Central memory CD4-positive, alpha-beta T cell (primary cell): Measurements from ENCODE around the gene TNIP1.

Source experiments
- DNase-seq: peaks from one replicate; pipeline ENCODE4 v3.0.0; 2022

TNIP1 gene

DNA sequence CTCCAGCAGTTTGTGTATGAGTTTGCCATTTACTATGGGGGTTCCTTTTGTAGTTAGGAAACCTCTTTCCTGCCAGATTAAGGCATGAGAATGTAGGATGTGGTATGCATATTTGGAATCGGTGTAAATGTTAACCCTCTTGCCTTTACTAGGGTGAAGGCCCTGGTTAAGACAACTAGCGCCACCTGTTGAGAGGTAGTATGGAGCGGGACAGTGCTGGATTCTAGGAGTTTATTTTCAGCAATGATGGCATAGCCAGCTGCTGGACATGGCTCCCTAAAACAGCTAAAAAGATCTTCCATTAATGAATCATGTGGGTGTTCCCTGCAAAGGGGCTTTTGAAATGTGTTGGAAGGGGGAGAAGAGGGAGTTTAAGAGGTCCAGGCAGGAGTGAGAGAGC, 91.1 kb downstream of the TNIP1 start:
- no peak for DNase-seq

DNA sequence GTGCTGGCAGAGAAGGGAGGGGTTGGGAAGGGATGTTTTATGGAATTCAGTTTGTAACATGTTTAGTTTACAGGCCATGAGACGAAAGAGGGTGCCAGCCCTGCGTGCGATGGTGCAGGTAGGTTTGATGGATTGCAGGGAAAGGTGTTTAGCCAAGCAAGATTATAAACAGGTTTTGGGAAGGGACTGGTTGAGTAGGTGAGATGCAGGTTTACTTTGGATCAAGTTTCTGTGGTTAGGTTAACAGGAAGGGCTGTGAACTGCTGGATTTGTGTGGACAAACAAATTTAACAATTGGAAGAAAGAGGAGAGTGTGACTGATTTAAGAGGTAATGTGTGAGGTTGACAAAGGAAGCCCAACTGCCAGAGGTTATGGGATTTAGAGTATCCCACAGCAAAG, 93.1 kb downstream of the TNIP1 start:
- DNase-seq: no peak
